Hindlimb muscle (tissue), 1 donor: ENCODE measurements around the gene NIN. TPM values are rescaled to one million over a fixed set of nuclear protein-coding genes. Genes with fewer than 3 reads are reported as not detected.

Source experiments
- DNase-seq: peaks from one replicate; pipeline ENCODE4 v3.0.0-alpha.2; 2013
- polyA plus RNA-seq: library from polyadenylated mRNA; unstranded; fragments of 120-200 nt; gene quantifications from one replicate; pipeline ENCODE4 v1.2.1, GENCODE V29; 2013; ENCODE audit not compliant: insufficient read length

NIN gene
- polyA plus RNA-seq, 1 donor, result 39.1 TPM

DNA sequence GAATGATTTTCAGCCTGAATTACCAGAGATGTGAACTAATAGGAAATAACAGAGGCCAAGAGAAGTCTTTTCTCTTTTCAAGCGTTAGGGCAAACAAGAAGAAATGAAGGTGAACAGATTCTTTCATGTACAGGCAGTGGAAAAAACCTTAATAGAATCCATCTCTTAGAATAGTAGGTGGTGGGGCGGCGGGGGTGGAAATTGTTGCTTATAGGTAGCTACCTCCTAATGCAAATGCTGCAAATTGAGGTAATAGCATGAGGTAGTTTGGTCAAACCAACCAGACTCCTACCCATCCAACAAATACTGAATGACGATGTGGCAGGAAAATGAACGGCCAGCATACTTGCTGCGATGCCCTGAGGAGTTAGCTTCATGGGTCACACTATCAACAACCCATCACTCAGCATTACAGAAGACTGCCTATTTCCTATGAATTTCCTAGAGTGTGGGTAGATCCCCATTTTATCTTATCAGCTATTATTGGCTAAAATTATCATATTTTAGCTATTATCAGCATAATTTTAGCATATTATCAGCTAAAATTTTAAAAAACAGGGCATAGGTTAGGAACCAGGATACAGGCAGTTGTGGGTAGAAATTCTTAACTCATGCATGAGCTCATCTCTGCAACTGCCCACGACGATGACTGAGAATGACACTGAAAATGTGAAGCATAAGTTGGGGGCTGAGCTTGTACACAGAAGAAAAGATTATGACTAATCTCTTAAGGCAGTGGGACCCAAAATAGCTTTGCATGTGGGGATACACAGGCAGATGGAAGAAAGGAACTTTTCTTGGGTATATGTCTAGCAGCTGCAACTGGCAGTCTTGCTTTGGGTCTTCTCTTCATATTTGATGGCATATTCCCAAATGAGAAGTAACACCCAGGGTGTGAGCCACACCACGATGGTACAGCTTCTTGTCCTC is 68.7 kb downstream of the NIN start:
- DNase-seq, result no peak

DNA sequence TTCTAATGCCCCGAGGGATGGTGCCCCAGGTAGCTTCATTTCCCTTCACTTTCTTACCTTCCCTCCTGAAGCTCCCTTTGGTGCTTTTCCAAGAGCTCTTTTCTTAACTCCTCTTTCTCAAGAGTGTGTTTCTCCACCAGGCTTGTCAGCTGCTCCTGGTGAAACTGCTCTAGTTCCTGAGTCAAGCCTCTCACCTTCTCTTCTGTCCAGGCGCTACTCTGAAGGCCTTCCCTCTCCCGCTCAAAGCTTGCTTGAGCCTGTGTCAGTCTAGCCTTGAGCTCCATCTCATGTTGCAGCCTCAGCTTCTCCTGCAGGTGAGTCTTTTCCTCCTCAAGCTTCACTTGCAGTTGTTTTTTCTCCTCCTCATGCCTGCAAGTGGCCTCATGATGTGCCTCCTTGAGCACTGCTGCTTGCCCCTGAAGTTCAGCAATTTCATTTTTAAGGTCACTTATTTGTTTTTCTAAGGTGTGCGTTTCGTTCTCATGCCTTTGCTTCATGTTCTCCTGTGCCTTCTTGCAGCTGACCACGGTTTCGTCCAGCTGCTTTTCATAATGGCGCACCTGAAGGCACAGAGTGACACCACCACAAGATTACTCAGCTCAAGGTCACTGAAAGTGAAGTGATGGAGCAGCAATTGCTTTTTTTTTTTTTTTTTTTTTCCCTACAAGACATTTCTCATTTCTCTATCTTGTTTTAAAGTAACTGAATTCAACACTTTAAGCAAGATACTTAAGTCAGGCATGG is 71.0 kb downstream of the NIN start:
- DNase-seq, result no peak

DNA sequence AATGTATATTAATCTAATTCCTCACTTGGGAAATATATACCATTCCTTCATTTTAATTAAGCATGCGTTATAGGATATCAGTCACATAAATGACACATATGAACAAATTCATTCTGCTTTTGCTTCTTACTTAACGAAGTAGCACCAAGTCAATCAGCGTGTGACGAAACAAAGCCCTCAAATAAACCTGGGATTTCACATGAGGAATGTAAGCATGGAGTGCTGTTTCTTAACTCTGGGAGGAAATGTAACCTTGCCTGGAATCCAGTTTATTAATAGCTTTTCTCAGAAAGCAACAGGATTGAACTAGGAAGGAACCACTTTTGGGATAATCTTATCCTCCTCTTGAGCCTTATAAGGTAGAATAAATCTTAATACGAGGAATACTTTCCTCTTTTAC is 72.0 kb downstream of the NIN start:
- no peak for DNase-seq

DNA sequence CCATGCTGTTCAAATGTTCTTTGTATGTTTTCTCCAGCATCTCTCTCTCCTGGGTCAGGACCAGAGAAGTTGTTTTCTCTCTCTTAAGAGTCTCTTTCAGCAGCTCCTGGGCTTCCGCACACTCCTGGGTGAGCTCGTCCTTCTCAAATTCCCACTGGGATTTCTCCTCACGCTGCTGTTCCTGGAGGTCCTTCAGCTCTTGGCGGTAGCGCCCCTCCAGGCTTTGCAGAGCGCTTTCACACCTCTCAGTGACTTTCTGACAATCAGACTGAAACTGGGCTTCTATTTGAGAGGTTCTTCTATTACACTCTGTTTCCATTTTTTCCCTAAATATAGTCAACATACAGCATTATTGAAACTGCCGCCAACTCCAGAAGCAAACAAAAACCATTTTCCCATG is 72.7 kb downstream of the NIN start:
- DNase-seq, result no peak

DNA sequence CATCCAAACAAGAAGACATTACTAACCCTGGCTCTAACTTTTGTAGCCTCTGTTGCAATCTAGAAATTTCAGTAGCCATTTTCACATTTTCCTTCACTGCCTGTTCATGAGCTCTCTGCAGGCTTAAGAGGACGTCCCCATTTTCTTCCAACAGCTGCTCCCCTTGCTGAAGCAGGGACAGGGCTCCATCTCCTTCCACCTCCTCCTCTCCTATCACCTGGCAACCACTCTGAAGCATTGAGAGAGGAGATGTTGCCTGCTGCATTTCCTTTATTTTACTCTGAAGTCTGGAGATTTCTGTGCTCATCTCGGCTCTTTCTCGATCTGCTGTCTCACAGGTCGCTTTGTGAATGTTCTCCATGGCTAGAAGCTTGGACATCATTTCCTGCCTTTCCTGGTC is 73.3 kb downstream of the NIN start:
- no peak for DNase-seq

DNA sequence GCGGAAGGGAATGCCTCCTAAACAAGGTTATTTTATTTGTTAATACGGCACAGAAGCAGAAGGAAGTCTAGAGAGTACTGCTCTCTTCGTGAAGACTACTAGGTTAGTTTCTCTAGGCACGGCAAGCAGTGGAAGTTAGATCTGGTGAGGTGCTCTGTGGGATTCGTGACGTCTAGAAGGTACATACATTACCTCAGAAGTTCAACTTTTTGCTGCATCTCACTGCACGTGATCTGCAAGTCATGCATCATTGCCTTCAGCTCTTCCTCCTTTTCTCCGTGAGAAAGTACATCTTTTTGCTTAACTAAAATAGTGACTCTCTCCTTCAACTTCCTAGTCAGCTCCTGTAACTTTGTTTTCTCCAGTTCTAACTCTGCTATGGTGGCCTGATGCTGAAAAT is 74.7 kb downstream of the NIN start:
- DNase-seq, result no peak

DNA sequence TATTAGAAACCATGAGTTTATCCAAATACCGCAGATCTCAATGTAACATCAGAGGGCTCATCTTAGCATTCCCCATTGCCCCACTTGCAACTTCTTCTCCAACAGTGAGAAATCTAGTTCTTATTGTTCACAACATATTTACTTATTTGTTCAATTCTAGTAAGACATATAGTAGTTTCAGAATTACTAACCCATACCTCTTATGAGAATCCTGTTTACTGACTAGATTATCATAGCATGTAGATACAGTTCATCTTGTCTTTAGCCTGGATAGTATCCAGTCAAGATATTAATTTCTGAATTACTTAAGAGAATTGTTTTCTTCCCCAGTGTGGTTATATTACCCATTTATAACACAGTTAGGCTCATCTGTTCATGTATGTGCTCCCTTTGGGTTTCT is 80.6 kb downstream of the NIN start:
- no peak for DNase-seq

DNA sequence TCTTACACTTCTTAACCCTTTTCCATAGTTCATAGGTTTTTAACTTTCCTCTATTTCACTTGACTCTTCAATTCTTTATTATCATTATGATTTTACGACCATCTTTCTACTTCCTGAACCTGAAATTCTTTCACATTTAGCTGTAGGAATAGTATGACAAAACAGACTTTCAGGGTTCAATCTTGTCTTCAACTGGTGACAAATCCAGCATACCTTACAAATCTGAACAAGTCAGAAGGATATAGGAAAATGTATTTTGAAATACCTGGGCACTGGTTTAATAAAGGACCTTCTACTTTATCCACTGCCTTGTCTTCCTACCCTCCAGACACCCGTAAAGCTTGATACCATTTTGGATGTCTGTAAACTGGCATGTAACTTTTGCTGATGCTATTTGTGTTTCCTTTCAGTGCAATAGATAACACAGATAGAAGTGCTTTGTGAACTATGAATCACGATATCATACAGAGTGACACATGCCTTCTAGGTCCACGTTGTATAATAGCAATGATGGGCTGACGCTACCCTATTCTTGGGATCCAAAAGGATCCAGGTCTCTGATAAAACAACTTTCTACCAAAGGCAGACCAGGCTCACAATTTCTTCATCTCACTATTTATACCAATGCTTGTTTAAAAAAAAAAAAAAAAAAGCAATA is 85.4 kb downstream of the NIN start:
- no peak for DNase-seq

DNA sequence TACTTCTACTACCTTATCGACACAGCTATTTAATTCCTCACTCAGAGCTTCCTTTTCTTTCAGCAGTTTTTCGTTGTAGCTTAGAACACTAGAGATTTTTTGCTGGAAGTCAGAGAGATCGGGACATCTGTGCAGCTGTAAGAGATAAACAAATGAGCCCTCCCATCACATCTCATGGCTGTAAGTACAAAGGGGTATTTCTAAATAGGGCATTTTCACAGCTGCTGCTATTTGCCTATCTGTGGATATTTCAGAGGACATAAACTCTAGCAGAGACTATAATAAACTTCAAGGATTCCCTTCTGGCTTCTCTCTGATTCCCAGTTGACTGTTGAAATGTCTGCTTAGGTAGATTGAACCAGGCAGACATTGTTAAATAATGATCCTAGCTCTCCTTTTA is 86.7 kb downstream of the NIN start:
- no peak for DNase-seq

DNA sequence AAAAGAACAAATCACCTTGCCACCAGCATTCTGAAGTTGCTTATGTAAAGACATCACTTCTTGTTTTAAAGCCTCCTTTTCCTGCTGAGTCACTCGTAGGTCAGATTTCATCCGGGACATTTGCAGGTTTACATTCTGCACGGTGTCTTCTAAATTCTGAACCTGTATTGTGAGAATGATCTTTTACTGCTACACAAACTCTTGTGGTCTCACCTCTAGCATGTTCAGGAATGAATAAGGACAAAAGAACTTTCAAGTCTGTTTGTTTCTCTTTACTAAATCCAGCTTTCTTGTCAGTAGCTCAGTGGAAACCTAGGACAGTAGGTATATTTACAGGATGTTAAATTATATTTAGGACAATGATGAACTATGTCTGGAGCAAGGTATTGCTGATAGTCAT is 89.4 kb downstream of the NIN start:
- no peak for DNase-seq

DNA sequence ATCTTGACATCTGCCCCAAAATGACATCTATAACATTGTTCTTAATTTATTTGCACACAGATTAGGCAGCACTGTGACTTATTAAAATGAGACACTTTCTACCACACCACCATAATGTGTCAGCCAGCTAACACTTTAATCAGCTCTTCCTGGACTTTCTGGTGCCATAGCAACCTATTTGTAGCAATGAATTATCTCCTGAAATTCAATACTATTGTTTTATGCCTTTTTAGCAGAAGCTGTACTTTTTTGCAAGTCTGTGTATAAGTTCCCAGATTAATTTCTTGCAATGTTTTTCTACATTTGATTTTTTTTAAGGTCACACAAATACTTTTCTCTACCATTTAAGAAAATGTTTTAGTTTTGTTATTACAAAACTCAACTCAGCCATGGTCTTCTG is 90.1 kb downstream of the NIN start:
- DNase-seq, result no peak

DNA sequence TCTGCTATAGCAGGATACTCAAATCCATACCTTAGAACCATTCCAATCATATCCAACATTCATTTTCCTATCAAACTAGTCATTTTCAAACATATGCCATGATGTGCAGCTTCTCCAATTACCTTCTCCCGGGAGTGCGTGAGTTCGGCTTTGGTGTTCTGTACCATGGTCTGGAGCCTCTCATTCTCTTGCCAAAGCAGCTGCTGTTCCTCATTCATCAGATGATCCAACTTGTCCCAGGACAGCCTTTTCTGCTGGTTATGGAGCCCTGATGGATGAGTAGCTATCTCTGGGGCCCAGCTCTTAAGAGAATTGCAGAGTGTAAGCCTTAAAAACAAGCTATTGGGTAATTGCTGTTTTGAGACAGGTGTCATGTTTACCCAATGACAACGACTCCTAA is 91.8 kb downstream of the NIN start:
- DNase-seq, result no peak

DNA sequence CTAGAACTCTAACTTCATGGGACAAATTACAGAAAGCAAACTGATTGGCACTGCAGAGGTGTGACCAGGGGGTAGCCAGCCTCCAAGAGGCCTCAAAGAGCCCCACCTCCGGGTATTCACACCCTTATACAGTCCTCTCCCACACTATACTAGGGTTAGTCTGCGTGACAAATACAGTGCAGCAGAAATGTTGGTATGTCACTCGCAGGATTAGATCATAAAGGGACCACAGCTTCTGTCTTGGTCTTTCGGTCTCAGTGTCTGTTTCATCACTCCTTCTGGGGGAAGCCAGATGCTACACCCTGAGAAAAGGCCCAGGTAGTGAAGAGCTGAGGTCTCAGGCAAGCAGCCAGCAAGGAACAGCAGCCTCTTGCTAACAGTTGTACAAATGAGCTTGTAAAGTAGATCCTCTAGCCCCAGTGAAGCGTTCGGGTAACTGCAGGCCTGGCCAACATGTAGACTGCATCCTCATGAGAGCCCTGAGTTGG is 94.0 kb downstream of the NIN start:
- DNase-seq, result no peak

DNA sequence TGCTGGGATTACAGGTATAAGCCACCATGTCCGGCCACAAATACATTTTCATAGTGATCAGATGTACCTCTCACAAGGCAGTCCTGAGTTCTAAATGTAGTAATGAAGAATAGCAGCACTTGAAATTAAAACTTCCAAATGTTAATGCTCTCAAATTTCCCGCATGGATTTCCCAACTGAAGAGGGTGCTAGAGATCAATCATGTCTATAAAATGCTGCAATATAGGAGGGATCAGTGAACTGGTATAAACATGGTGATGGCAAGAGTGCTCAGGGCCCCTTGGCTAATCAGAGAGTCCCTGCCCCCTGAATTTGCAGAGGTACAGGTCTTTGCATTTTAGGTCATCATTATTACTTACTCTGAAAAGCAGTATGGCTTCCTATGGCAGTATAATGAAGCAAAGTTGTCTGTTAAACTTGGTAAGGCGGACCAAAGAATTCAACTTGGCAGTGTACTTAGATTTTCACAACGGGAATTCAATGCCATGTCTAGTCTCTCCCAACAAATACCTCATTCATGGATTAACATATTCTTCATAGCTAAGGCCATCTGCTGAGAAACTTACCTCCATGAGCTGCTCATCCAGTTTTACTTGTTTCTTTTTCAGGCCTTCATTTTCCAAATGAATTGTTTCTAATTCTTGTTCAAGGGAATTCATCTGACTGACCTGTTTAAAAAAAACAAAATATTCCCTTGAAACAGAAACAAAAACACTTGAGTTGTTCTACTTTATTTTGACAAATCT is 95.8 kb downstream of the NIN start:
- DNase-seq, result no peak

DNA sequence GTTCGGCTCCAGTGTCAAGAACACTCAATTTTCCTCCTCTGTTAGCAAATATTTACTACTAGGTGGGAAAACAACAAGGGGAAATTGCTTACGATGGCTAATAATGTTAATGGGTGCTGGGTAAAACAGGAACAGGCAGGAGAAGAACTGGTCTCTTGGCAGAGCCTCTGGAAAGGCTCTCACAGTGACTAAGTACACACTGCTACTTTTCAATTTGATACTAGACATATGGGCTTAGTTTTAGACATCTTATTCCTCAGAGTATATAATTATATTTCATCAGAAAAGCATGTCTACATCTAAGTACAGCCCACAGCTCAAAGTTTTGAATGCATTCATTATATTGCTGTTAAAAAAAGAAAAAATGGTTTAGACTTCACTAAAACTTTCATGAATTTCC is 97.5 kb downstream of the NIN start:
- DNase-seq, result no peak

DNA sequence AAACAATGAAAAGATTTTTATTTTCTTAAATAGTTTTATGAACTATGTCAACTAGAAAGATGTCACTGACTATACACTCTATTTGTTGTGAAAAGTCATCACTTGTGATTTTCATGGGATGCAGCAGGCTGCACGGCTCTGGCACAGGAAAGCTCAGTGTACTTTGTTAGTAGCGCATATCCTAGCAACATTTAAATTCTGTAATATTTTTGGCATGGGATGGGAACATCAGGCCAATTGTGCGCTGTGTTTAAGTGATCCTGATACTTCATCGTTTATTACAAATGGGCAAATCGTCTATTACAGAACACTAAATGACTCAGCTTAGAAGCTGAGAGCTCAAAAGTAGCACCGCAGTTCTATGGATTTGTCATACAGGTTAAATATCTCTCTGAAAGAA is 102.1 kb downstream of the NIN start:
- DNase-seq, result no peak

DNA sequence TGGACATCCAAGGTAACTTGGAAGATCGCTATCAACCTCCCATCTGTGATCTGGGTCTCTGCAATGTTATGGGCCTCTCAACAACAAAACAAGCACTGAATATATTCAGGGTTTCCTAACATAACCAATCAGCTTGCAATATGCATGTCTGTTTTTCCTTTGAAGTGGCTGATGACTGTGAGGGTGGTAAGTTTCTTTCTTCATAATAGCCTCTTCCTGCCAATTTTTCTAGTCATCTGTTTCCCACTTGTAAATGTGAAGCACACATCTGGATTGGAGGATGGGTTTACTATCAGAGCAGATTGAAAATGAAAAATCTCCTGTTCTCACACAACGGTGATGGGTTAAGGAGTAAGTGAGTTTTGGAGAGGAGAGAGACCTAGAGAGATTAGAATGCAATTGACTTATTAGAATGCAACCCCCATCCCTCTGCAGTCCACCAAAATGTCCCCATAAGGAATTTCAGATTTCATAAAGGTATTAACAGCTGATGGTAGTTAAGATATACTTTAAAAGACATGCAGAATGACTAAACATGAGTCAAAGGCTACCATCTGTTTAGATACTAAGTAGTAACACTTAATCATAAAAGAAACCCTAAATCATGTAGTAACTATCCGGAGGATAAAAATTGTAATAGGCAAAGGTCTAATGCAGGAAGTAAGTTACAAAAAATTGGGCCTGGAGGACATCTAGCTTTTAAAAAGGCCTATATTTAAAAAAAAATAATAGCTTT is 104.4 kb downstream of the NIN start:
- DNase-seq, result no peak

DNA sequence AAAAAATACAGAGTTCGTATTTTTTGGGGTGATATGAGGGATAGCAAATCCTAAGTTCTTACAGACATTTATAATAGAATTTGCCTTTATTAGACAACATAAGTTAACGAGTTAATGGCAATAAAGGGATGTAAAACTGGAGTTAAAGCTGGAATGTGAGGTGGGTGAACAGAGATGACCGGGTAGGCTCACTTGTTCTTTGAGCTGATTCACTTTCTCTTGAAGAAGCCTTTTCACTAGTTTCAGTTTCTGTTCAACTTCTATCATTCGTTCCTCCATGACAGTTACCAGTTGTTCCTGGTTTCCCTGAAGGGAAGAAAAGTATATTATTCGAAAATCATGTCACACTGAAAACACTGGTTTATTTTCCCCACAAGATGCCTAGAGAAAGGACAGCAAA is 105.2 kb downstream of the NIN start:
- DNase-seq, result no peak

DNA sequence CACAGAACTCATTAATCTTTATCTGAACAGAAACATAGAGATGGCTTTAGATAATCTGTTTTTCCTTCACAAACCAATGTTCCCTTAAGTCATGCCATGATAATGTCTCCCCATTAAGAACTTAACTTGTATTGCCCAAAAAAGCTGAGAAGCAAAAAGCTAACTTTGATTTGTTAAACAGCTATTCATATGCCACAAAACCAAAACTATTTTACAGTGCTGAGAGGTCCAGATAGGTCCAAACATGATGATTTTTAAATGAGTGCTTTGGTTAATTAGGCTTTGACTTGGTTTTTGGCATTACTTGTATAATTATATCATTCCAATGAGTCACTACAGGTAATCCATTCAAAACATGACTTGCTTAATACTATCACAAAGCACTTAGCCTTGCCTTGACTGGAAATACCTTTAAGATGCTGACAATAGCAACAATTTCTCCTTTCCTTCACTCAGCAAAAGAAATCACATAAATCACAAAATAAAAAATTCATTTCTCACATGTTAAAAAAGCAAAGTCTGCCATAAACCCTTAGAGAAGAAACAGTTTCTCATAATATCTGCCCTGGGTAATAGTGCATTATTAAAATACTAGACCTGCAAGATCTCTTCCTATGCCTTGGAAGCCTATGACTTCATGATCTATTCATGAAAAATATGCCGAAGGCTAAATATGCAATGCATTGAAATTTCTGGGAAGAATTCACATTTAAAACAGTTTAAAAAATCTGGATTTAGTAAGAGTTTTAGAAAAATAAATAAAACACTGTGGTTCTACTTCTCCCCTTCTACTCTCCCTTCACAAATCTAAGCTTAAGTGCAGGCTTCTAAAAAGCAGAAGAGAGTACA is 110.8 kb downstream of the NIN start:
- no peak for DNase-seq

DNA sequence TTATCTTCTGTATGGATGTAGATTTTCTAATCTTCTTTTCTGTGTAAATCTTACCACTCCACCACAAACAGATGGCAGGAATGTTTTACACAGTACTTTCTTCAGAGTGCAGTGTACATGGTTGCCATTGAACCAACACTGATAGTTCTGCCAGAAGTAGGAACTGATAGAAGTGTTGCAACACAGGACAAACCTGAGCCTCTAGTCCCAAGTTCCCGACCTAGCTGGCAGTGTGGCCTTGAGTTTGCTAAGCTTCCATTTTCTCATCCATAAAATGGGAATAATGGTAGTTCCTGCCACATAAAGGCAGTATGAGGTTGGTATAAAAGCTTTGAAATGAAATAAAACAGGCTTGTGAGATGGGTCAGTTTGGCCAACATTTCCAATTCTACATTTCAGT is 112.0 kb downstream of the NIN start:
- no peak for DNase-seq

DNA sequence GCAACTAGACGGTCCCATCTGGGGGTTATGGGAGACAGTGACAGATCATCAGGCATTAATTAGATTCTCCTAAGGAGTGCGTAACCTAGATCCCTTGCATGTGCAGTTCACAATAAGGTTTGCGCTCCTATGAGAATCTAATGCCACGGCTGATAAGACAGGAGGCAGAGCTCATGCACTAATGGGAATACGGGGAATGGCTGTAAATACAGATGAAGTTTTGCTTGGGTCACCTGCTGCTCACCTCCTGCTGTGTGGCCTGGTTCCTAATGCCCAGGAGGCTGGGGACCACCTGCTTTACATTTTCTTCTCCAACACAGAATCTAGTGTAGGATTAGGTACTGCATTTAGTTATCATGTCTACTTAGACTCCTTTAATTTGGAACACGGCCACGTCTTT is 113.2 kb downstream of the NIN start:
- no peak for DNase-seq
